ENCODE measurements around the gene CHMP1A. TPM values are rescaled to one million over a fixed set of nuclear protein-coding genes. Genes with fewer than 3 reads are reported as not detected.

CHMP1A gene
- total and polyA plus RNA-seq, 2 of the 8 experiments (the other 6 are each of a cell fraction or from before 2014, with no cell fraction given), result 64.4 to 75.8 TPM

GRCh38 chr16:89637379-89637778 is 20.1 kb downstream of the CHMP1A start (continued):
- TF ChIP-seq, protein P1, sequence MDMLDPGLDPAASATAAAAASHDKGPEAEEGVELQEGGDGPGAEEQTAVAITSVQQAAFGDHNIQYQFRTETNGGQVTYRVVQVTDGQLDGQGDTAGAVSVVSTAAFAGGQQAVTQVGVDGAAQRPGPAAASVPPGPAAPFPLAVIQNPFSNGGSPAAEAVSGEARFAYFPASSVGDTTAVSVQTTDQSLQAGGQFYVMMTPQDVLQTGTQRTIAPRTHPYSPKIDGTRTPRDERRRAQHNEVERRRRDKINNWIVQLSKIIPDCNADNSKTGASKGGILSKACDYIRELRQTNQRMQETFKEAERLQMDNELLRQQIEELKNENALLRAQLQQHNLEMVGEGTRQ (IDR thresholded peaks at IDR 0.05; ENCODE audit: low read length), result no peak

Measured in H1 (cell line).